Measurements from ENCODE around the gene CD46. TPM values are rescaled to one million over a fixed set of nuclear protein-coding genes. Genes with fewer than 3 reads are reported as not detected.

Gene CD46
- total and polyA plus RNA-seq, 10 of the 15 experiments (the other 5 are each of a cell fraction or from before 2014, with no cell fraction given), result 61.1 to 198 (median 81.4) TPM

- peaks cover 84% of the 10 kb centered on the region for H3K79me2 ChIP-seq (ENCODE audit: control insufficient read depth, insufficient read depth, low read length)
- H3K4me1 ChIP-seq (ENCODE audit: control insufficient read depth, insufficient read depth, low read length), result peaks cover 34% of the 10 kb centered on the region
- in situ Hi-C loops (cut with MboI) (loop anchor here (10.0 kb wide), 1 partner anchor 142 kb away; no protein-coding TSS in a partner anchor), intact Hi-C loops (cut with micrococcal nuclease; ENCODE audit: unreplicated experiment) (loop anchor here (10.0 kb wide), 1 partner anchor 1852 kb away; the partner anchor contains the start of gene G0S2)
- POLR2A ChIA-PET, result interaction anchor here (0.5 to 20.7 kb wide), 21 partner anchors 9 to 896 kb away, joined by 3 to 620 read pairs (median 6); no protein-coding TSS in a partner anchor
- H3K4me3 ChIP-seq, result peak overlapping the region; percentile 93
- FAIRE-seq (peak; percentile 91), ATAC-seq (peak; percentile 77), DNase-seq (ENCODE audit: low read depth, low spot score) (peak; percentile 96)
- under 1% methylated on average over 11 of the region's 11 CpGs for WGBS (ENCODE audit: insufficient coverage, insufficient replicate concordance, low lambda C conversion rate, missing lambda C conversion rate)
- H3K27ac ChIP-seq (ENCODE audit: control insufficient read depth, insufficient read depth), result peak overlapping the region; percentile 95
- H4K20me1 ChIP-seq (ENCODE audit: control insufficient read depth, insufficient read depth), result no peaks in the 10 kb centered on the region; the same call in 1 of the 2 replicates
- CTCF ChIA-PET, result interaction anchor here (0.7 to 26.0 kb wide), 14 partner anchors 8 to 150 kb away, joined by 3 to 821 read pairs (median 5); no protein-coding TSS in a partner anchor
- H3K27me3 ChIP-seq (replicated peaks in 1 of 2; ENCODE audit: control insufficient read depth in 2 of 2, insufficient read depth in 2 of 2, low read length in 1 of 2), result no peaks in the 10 kb centered on the region
- H3K9ac ChIP-seq (ENCODE audit: control insufficient read depth, insufficient read depth, low read length), result peak overlapping the region; percentile 84
- H2AFZ ChIP-seq (ENCODE audit: control insufficient read depth, low read depth, low read length), result no peak overlapping the region; the same call in 1 of the 2 replicates
- RAD21 ChIA-PET (ENCODE audit: unreplicated experiment), result interaction anchor here (0.8 to 14.2 kb wide), 17 partner anchors 9 to 501 kb away, joined by 3 to 160 read pairs (median 8); partner anchors contain the start of gene CD55
- H3K4me2 ChIP-seq (ENCODE audit: control insufficient read depth, insufficient read depth), result peak overlapping the region; percentile 84
- SMC1A ChIA-PET (ENCODE audit: uncharacterized antibody, unreplicated experiment), result interaction anchor here (0.5 to 12.8 kb wide), 19 partner anchors 8 to 140 kb away, joined by 3 to 164 read pairs (median 6); no protein-coding TSS in a partner anchor
- H3K36me3 ChIP-seq (ENCODE audit: control insufficient read depth in 2 of 2, insufficient read depth in 2 of 2, low read length in 1 of 2), result peaks cover 0 to 5% of the 10 kb centered on the region in 2 experiments; a peak in 2 of 4 replicates
- TSS peak; percentile 99 for BruUV-seq (replicated peaks)
- H3K9me3 ChIP-seq (replicated peaks; ENCODE audit: control insufficient read depth, insufficient read depth, low read length), result no peaks in the 10 kb centered on the region; the same call in 2 of the 3 replicates
- TF ChIP-seq ETV6 (conservative IDR thresholded peaks at IDR 0.05 in 1 of 2, IDR thresholded peaks at IDR 0.05 in 1 of 2; ENCODE audit: borderline replicate concordance in 1 of 2, low read depth in 1 of 2) (no peak), NBN (IDR thresholded peaks at IDR 0.05) (peak; percentile 4; the same call in 1 of the 2 replicates), CHD1 (IDR thresholded peaks at IDR 0.05; ENCODE audit: low read depth, low read length) (0 out of 2 replicates have a peak, but pooled peaks have one; percentile 79), SMAD5 (IDR thresholded peaks at IDR 0.05; ENCODE audit: low read depth) (peak; percentile 37; the same call in 1 of the 2 replicates), CUX1 (IDR thresholded peaks at IDR 0.05; ENCODE audit: insufficient replicate concordance, low read depth, low read length) (no peak), MXI1 (IDR thresholded peaks at IDR 0.05; ENCODE audit: low read depth, low read length) (peak; percentile 89), CEBPZ (IDR thresholded peaks at IDR 0.05; ENCODE audit: low read depth, low read length) (peak; percentile 30; the same call in 1 of the 2 replicates), SMAD1 (IDR thresholded peaks at IDR 0.05; ENCODE audit: low read depth, partially characterized antibody) (peak; percentile 92), IKZF2 (IDR thresholded peaks at IDR 0.05) (peak in 1 of 2 experiments; percentile 10; a peak in 1 of 4 replicates), MYB (IDR thresholded peaks at IDR 0.05; ENCODE audit: borderline replicate concordance, low read depth, low read length) (no peak), HDAC2 (IDR thresholded peaks at IDR 0.05) (no peak), TCF3 (IDR thresholded peaks at IDR 0.05; ENCODE audit: borderline replicate concordance, insufficient read depth, low read depth, low read length) (no peak)
These were observed 71.0 kb downstream of the CD46 start for GRCh38 chr1:207822602-207823451.
